Measurements from ENCODE around the gene CCNO.

DNA sequence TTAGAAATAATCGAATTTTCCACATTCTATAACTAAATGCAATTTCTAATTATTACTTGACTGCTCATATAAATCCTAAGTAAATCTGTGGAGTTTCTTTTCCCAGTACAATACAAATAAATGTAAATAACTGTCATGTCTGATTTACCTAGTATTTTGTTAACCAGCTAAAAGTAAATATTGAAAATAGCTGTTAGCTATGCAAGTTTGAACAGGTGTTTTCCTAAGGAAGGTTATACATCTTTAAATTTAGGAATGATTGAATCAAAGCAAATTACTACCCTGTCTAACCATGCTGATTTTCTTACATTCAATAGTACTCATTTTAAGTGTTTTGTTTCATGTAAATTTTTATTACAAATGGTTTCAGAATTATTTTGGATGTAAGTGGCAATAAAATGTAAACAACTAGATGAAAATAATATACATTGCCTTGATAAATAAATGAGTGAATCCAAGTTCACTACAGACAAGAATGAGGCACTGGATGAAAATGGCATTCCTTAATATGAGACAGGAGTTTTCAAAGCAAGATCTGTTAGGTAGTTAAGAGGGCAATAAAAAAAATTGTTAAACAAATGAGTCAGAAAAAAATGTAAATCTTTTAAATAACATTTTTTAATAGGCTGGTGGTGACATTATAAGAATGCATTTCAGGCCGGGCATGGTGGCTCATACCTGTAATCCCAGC lies 22.1 kb downstream of the CCNO start:
- TF ChIP-seq, protein P1, sequence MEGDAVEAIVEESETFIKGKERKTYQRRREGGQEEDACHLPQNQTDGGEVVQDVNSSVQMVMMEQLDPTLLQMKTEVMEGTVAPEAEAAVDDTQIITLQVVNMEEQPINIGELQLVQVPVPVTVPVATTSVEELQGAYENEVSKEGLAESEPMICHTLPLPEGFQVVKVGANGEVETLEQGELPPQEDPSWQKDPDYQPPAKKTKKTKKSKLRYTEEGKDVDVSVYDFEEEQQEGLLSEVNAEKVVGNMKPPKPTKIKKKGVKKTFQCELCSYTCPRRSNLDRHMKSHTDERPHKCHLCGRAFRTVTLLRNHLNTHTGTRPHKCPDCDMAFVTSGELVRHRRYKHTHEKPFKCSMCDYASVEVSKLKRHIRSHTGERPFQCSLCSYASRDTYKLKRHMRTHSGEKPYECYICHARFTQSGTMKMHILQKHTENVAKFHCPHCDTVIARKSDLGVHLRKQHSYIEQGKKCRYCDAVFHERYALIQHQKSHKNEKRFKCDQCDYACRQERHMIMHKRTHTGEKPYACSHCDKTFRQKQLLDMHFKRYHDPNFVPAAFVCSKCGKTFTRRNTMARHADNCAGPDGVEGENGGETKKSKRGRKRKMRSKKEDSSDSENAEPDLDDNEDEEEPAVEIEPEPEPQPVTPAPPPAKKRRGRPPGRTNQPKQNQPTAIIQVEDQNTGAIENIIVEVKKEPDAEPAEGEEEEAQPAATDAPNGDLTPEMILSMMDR (IDR thresholded peaks at IDR 0.05; ENCODE audit: low read length): no peak
- TF ChIP-seq EZH2 (optimal IDR thresholded peaks at IDR 0.05; ENCODE audit: low read depth, low read length) (no peak), EZH2phosphoT487 (IDR thresholded peaks at IDR 0.05; ENCODE audit: low read length) (no peak)
